NT2/D1 (cell line): ENCODE data around the gene ULK4.

Experiments
- SUZ12 ChIP-seq: IDR thresholded peaks from 2 replicates; pipeline ENCODE4 v1.6.1; 2011; ENCODE audit not compliant: insufficient read length, insufficient read depth; ENCODE audit errors: extremely low read depth
- YY1 ChIP-seq: IDR thresholded peaks from 2 replicates; pipeline ENCODE4 v1.6.1; 2011; ENCODE audit not compliant: insufficient read length, insufficient read depth
- ZNF274 ChIP-seq: IDR thresholded peaks from 2 replicates; pipeline ENCODE4 v1.6.1; 2011; ENCODE audit warnings: mild to moderate bottlenecking, low read depth, low read length

DNA sequence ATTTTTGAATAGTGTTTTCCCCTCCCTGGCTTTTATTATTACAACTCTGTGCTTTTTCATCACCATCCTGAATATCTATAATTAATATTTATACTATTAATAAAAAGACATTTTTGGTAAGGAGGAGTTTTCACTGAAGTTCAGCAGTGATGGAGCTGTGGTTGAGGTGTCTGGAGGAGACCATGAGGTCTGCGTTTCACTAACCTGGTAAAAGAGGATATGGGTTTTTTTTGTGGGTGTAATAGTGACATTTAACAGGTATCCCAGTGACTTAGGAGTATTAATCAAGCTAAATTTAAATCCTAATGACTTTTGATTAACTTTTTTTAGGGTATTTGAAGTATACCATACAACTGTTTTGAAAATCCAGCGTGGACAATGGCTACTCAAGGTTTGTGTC lies 738.2 kb downstream of the ULK4 start:
- TF ChIP-seq YY1: no peak
- no peak for TF ChIP-seq ZNF274
- TF ChIP-seq SUZ12: no peak
